Memory B cell (primary cell): Measurements from ENCODE around the gene SKIC2.
"Not testable (repeated sequence)": the region's sequence is repeated elsewhere in the genome, so short reads cannot be mapped to it uniquely, and the experiment has no call there.

Source experiments
- ATAC-seq: fragments of 150-1000 bp; cut with Tn5 transposase; 2 replicates; pipeline ENCODE4 v1.10.0; 2021; ENCODE audit warnings: low read depth, mild to moderate bottlenecking, moderate library complexity
- DNase-seq, 2 donors: peaks; one replicate each; pipeline ENCODE4 v3.0.0; 2022; ENCODE audit warnings: low spot score in 2 of 2
- H3K27ac Mint-ChIP-seq: one replicate; pipeline ENCODE4 v1.8.0; 2022; ENCODE audit warnings: mild to moderate bottlenecking, moderate library complexity, mixed read lengths
- H3K27me3 Mint-ChIP-seq: one replicate; pipeline ENCODE4 v1.8.0; 2022; ENCODE audit warnings: mixed read lengths
- H3K36me3 Mint-ChIP-seq: one replicate; pipeline ENCODE4 v1.8.0; 2022; ENCODE audit warnings: mild to moderate bottlenecking, mixed read lengths
- H3K4me1 Mint-ChIP-seq: one replicate; pipeline ENCODE4 v1.8.0; 2022; ENCODE audit warnings: mixed read lengths
- H3K4me3 Mint-ChIP-seq: one replicate; pipeline ENCODE4 v1.8.0; 2022; ENCODE audit warnings: mild to moderate bottlenecking, moderate library complexity, mixed read lengths
- H3K9me3 Mint-ChIP-seq: one replicate; pipeline ENCODE4 v1.8.0; 2022; ENCODE audit warnings: mixed read lengths

Gene SKIC2

DNA sequence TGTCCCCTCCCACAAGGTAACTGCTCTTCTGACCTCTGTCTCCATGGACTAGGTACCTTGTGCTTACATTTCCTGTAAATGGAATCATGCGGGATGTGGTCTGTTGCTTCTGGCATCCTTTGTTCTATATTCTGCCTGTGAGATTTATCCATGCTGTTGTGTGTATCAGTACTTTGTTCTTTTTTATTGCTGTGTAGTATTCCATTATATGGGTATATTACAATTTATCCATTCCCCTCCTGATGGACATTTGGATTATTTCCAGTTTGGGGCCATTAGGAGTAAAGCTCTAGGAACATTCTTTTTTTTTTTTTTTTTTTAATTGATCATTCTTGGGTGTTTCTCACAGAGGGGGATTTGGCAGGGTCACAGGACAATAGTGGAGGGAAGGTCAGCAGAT is 28.0 kb upstream of the SKIC2 start:
- Mint-ChIP-seq H3K27me3 (peaks cover 8% of the 10 kb centered on the region), H3K4me1 (no peaks in the 10 kb centered on the region), H3K36me3 (no peaks in the 10 kb centered on the region), H3K4me3 (no peak overlapping the region), H3K27ac (no peak overlapping the region), H3K9me3 (no peaks in the 10 kb centered on the region)
- ATAC-seq = no peak
- DNase-seq = no peak

DNA sequence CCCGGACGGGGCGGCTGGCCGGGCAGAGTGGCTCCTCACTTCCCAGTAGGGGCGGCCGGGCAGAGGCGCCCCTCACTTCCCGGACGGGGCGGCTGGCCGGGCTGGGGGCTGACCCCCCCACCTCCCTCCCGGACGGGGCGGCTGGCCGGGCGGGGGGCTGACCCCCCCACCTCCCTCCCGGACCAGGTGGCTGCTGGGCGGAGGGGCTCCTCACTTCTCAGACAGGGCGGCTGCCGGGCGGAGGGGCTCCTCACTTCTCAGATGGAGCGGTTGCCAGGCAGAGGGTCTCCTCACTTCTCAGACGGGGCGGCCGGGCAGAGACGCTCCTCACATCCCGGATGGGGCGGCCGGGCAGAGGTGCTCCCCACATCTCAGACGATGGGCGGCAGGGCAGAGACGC is 26.8 kb upstream of the SKIC2 start:
- not testable (repeated sequence) for H3K4me3 Mint-ChIP-seq, ATAC-seq, DNase-seq, H3K27ac Mint-ChIP-seq, H3K4me1 Mint-ChIP-seq, H3K27me3 Mint-ChIP-seq, H3K36me3 Mint-ChIP-seq, H3K9me3 Mint-ChIP-seq

DNA sequence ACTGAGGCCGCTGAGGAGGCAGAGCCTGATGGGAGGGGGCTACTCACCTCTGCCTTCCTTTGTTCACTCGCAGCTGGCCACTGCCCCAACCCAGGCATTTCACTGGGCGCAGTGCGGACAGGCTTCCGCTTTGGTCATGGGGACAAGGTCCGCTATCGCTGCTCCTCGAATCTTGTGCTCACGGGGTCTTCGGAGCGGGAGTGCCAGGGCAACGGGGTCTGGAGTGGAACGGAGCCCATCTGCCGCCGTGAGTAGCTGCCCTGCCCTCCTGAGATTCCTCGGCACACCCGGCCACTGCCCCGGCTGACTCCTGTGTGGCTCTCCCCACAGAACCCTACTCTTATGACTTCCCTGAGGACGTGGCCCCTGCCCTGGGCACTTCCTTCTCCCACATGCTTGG is 25.4 kb upstream of the SKIC2 start:
- Mint-ChIP-seq H3K4me1 (no peaks in the 10 kb centered on the region), H3K27ac (no peak overlapping the region), H3K27me3 (peaks cover 5% of the 10 kb centered on the region), H3K4me3 (no peak overlapping the region), H3K36me3 (no peaks in the 10 kb centered on the region), H3K9me3 (no peaks in the 10 kb centered on the region)
- DNase-seq = no peak
- ATAC-seq = no peak

DNA sequence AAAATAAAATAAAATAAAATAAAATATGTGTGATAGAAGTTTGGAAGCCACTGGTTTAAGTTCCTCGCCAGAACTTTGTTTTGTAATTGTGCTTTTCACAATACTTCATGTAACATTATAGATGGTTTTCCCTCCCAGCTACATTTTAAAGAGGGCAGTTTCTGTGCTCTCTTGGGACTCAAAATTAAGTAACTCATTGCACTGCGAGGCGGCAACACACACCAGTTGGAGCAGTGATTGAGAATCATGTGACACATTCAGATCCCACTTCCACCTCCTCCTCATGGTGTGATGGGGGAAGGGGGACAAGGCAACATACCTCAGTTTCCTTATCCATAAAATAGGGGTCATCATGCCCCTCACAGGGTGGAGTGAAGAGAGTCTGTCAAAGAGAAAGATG is 24.0 kb upstream of the SKIC2 start:
- no peaks in the 10 kb centered on the region for H3K36me3 Mint-ChIP-seq
- no peak overlapping the region for H3K4me3 Mint-ChIP-seq
- ATAC-seq (no peak), DNase-seq (no peak)
- no peaks in the 10 kb centered on the region for H3K4me1 Mint-ChIP-seq
- no peaks in the 10 kb centered on the region for H3K9me3 Mint-ChIP-seq
- peaks cover 7% of the 10 kb centered on the region for H3K27me3 Mint-ChIP-seq
- no peak overlapping the region for H3K27ac Mint-ChIP-seq

DNA sequence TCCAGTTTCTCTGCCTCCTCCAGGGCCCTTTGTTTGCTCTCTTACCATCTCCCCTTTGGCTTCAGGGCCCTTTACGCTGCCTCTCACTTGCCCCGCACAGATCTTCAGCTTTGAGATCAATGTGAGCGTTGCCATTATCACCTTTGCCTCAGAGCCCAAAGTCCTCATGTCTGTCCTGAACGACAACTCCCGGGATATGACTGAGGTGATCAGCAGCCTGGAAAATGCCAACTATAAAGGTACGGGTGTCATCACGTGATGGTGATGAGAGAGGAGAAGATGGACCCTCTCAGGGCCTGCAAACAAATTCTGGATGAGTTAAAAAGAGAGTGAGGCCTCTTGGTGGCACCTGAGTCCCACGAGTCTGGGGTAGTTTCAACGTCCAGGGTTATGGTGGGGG is 23.2 kb upstream of the SKIC2 start:
- Mint-ChIP-seq H3K9me3 (no peaks in the 10 kb centered on the region), H3K27me3 (peaks cover 6% of the 10 kb centered on the region), H3K4me3 (no peak overlapping the region), H3K36me3 (no peaks in the 10 kb centered on the region), H3K27ac (no peak overlapping the region), H3K4me1 (no peaks in the 10 kb centered on the region)
- no peak for ATAC-seq
- DNase-seq = no peak

DNA sequence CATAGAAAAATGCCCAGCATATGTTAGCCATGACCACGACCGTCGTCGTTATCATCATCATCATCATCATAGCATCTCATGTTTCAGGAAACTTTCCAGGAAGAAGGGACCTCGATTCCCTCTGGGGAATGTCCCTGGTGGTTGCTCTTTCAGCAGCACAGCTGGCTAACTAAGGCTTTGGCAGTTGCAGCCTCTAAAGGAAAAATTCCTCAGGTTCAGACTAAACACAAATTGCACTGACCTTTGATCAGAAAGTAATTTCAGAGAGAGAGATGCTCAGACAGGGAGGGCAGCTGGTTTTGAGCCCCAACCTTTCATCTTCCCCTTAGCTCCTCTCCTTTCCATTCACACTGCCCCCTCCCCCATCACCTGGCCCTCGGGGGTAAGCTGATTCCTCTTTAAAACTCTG is 18.7 kb upstream of the SKIC2 start:
- no peaks in the 10 kb centered on the region for H3K4me1 Mint-ChIP-seq
- no peaks in the 10 kb centered on the region for H3K36me3 Mint-ChIP-seq
- no peak for ATAC-seq
- no peak overlapping the region for H3K27ac Mint-ChIP-seq
- H3K27me3 Mint-ChIP-seq = peaks cover 10% of the 10 kb centered on the region
- H3K4me3 Mint-ChIP-seq = no peak overlapping the region
- DNase-seq = no peak
- no peaks in the 10 kb centered on the region for H3K9me3 Mint-ChIP-seq

DNA sequence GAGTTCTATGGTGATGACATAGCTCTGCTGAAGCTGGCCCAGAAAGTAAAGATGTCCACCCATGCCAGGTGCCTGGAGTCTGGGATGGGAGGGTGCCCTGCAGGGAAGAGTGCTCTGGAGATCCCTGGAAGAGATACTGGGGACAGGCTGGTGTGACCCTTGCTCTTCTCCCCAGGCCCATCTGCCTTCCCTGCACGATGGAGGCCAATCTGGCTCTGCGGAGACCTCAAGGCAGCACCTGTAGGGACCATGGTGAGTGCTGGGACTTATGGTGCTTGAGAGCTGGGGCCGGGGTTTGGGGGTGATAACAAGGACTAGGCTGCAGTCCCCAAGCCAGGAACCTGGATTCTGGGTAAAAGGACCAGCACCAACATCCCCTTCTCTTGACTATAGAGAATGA is 15.2 kb upstream of the SKIC2 start:
- no peak overlapping the region for H3K4me3 Mint-ChIP-seq
- H3K36me3 Mint-ChIP-seq = no peaks in the 10 kb centered on the region
- H3K27ac Mint-ChIP-seq = no peak overlapping the region
- H3K9me3 Mint-ChIP-seq = no peaks in the 10 kb centered on the region
- DNase-seq = no peak
- peaks cover 10% of the 10 kb centered on the region for H3K27me3 Mint-ChIP-seq
- peaks cover 2% of the 10 kb centered on the region for H3K4me1 Mint-ChIP-seq
- no peak for ATAC-seq

DNA sequence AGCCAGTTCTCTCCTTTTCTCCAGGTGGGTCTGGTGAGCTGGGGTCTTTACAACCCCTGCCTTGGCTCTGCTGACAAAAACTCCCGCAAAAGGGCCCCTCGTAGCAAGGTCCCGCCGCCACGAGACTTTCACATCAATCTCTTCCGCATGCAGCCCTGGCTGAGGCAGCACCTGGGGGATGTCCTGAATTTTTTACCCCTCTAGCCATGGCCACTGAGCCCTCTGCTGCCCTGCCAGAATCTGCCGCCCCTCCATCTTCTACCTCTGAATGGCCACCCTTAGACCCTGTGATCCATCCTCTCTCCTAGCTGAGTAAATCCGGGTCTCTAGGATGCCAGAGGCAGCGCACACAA is 13.8 kb upstream of the SKIC2 start:
- peaks cover 2% of the 10 kb centered on the region for H3K4me1 Mint-ChIP-seq
- peaks cover 8% of the 10 kb centered on the region for H3K27me3 Mint-ChIP-seq
- no peaks in the 10 kb centered on the region for H3K36me3 Mint-ChIP-seq
- H3K27ac Mint-ChIP-seq = no peak overlapping the region
- H3K4me3 Mint-ChIP-seq = no peak overlapping the region
- ATAC-seq (no peak), DNase-seq (no peak)
- no peaks in the 10 kb centered on the region for H3K9me3 Mint-ChIP-seq

DNA sequence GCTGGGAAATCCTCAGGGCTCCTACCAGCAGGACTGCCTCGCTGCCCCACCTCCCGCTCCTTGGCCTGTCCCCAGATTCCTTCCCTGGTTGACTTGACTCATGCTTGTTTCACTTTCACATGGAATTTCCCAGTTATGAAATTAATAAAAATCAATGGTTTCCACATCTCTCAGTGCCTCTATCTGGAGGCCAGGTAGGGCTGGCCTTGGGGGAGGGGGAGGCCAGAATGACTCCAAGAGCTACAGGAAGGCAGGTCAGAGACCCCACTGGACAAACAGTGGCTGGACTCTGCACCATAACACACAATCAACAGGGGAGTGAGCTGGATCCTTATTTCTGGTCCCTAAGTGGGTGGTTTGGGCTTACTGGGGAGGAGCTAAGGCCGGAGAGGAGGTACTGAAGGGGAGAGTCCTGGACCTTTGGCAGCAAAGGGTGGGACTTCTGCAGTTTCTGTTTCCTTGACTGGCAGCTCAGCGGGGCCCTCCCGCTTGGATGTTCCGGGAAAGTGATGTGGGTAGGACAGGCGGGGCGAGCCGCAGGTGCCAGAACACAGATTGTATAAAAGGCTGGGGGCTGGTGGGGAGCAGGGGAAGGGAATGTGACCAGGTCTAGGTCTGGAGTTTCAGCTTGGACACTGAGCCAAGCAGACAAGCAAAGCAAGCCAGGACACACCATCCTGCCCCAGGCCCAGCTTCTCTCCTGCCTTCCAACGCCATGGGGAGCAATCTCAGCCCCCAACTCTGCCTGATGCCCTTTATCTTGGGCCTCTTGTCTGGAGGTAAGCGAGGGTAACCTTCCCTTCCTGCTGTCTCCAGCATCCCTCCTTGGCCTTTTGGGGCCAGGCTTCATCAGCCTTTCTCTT is 13.2 kb upstream of the SKIC2 start, which contains the start of gene CFB:
CFB (plus strand) TSS at position 589 of the 863 bp plus-strand sequence; CDS start at position 716, 127 bp downstream.
- DNase-seq (no peak), ATAC-seq (no peak)

DNA sequence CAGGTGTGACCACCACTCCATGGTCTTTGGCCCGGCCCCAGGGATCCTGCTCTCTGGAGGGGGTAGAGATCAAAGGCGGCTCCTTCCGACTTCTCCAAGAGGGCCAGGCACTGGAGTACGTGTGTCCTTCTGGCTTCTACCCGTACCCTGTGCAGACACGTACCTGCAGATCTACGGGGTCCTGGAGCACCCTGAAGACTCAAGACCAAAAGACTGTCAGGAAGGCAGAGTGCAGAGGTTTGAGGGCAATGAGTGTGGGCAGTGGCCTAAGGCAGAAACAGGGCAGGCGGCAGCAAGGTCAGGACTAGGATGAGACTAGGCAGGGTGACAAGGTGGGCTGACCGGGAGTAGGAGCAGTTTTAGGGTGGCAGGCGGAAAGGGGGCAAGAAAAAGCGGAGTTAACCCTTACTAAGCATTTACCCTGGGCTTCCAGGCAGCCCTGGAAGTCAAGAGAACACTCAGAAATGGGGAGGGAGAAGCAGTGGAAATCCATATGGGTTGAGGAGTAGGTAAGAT is 12.5 kb upstream of the SKIC2 start:
- Mint-ChIP-seq H3K36me3 (peaks cover 3% of the 10 kb centered on the region), H3K4me3 (no peak overlapping the region), H3K4me1 (peaks cover 2% of the 10 kb centered on the region), H3K27me3 (peaks cover 8% of the 10 kb centered on the region), H3K27ac (no peak overlapping the region), H3K9me3 (no peaks in the 10 kb centered on the region)
- DNase-seq (no peak), ATAC-seq (no peak)

More for the DNA sequence above, 13.2 kb upstream of the SKIC2 start, which contains the start of gene CFB:
- no peak within 1 kb of the TSS for H3K27ac Mint-ChIP-seq
- no peak within 1 kb of the TSS for H3K4me3 Mint-ChIP-seq
- no peaks in the 10 kb centered on the region for H3K9me3 Mint-ChIP-seq
- H3K36me3 Mint-ChIP-seq = no peaks in the 10 kb centered on the region
- peaks cover 2% of the 10 kb centered on the region for H3K4me1 Mint-ChIP-seq
- peaks cover 8% of the 10 kb centered on the region for H3K27me3 Mint-ChIP-seq

DNA sequence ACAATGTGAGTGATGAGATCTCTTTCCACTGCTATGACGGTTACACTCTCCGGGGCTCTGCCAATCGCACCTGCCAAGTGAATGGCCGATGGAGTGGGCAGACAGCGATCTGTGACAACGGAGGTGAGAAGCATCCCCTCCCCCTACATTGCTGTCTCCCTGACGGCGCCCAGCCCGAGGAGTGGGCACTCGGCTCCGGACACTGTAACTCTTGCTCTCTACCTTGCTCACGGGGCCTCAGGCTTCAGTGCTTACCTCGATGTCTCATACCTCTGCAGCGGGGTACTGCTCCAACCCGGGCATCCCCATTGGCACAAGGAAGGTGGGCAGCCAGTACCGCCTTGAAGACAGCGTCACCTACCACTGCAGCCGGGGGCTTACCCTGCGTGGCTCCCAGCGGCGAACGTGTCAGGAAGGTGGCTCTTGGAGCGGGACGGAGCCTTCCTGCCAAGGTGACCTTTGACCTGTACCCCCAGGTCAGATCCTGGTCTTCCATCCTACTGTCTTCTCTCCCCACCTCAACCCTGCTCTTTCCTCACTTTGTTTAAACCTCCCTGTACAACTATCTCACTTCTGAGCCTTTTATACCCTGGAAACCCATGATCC is 11.8 kb upstream of the SKIC2 start:
- DNase-seq = no peak
- H3K9me3 Mint-ChIP-seq = no peaks in the 10 kb centered on the region
- peaks cover 6% of the 10 kb centered on the region for H3K27me3 Mint-ChIP-seq
- H3K4me1 Mint-ChIP-seq = peaks cover 2% of the 10 kb centered on the region
- H3K4me3 Mint-ChIP-seq = no peak overlapping the region
- no peak for ATAC-seq
- peaks cover 3% of the 10 kb centered on the region for H3K36me3 Mint-ChIP-seq
- no peak overlapping the region for H3K27ac Mint-ChIP-seq

DNA sequence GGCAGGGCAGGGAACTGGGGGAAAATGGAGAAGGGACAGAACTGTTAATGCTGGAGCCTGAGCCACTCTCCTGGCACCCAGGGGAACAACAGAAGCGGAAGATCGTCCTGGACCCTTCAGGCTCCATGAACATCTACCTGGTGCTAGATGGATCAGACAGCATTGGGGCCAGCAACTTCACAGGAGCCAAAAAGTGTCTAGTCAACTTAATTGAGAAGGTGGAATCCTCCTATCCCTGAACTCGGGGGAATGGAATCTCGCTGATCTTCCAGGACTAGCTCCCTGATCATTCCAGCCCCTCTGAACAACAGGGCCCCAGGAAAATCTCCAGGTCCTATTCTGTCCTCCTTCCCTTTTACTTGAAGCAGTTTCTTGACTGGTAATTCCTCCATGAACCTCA is 11.1 kb upstream of the SKIC2 start:
- H3K27ac Mint-ChIP-seq = no peak overlapping the region
- DNase-seq (no peak), ATAC-seq (no peak)

DNA sequence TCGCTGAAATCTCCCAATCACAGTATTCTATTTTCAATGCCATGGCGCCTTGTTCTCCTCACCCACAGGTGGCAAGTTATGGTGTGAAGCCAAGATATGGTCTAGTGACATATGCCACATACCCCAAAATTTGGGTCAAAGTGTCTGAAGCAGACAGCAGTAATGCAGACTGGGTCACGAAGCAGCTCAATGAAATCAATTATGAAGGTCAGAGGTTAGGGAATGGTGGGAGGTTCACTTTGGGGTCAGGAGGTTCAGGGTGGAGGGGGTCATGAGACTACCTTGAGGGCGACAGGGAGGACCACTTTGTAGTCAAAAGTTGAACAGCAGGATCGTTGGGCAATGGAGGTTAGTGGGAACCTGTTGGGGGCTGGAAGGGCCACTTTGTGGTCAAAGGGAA is 10.7 kb upstream of the SKIC2 start:
- peaks cover 2% of the 10 kb centered on the region for H3K27me3 Mint-ChIP-seq
- DNase-seq = no peak
- no peak overlapping the region for H3K27ac Mint-ChIP-seq
- no peak for ATAC-seq
- no peaks in the 10 kb centered on the region for H3K9me3 Mint-ChIP-seq
- peaks cover 8% of the 10 kb centered on the region for H3K36me3 Mint-ChIP-seq
- peaks cover 2% of the 10 kb centered on the region for H3K4me1 Mint-ChIP-seq
- no peak overlapping the region for H3K4me3 Mint-ChIP-seq

More for the DNA sequence above, 11.1 kb upstream of the SKIC2 start:
- no peak overlapping the region for H3K4me3 Mint-ChIP-seq
- peaks cover 4% of the 10 kb centered on the region for H3K36me3 Mint-ChIP-seq
- H3K27me3 Mint-ChIP-seq = peaks cover 2% of the 10 kb centered on the region
- H3K9me3 Mint-ChIP-seq = no peaks in the 10 kb centered on the region
- H3K4me1 Mint-ChIP-seq = peaks cover 2% of the 10 kb centered on the region

DNA sequence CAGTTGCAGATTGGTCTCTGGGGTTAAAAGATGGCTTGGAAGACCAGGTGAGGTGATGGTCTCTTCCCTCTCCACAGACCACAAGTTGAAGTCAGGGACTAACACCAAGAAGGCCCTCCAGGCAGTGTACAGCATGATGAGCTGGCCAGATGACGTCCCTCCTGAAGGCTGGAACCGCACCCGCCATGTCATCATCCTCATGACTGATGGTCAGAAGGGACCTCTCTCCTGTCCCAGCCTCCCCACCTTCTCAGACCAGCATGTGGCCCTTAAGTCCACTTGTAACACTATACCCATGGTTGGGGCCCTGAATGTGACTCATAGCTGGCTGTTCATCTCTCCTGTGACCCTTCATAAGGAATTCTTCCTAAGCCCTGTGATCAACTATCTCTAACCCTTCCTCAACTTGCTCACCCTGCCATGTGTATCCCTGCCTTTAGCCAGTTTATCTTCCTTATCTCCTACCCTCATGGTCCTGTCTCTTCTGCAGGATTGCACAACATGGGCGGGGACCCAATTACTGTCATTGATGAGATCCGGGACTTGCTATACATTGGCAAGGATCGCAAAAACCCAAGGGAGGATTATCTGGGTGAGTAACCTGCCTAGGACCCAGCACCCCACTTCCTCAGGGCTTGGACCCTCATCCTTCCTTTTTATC is 10.1 kb upstream of the SKIC2 start:
- Mint-ChIP-seq H3K4me3 (no peak overlapping the region), H3K27ac (no peak overlapping the region), H3K9me3 (no peaks in the 10 kb centered on the region), H3K27me3 (peaks cover 2% of the 10 kb centered on the region), H3K4me1 (peaks cover 2% of the 10 kb centered on the region), H3K36me3 (peaks cover 13% of the 10 kb centered on the region)
- DNase-seq (no peak), ATAC-seq (no peak)
